GM19328 (cell line): ENCODE measurements around the gene ROPN1B.
"Not testable (repeated sequence)": the region's sequence is repeated elsewhere in the genome, so short reads cannot be mapped to it uniquely, and the experiment has no call there.

ENCODE experiments used
- ATAC-seq: cut with Tn5 transposase; IDR thresholded peaks from one replicate; pipeline ENCODE4 v1.9.1; 2021; ENCODE audit warnings: mild to moderate bottlenecking, moderate library complexity; ENCODE audit not compliant: unreplicated experiment

ROPN1B gene

GRCh38 chr3:125968701-125969592 is at the start of gene ROPN1B:
Gene ROPN1B, plus strand, starts transcription at chr3:125969178. Its CDS starts 2,877 bp downstream, at chr3:125972055.
- not testable (repeated sequence) for ATAC-seq

GRCh38 chr3:125920191-125920590 is 48.8 kb upstream of the ROPN1B start:
- not testable (repeated sequence) for ATAC-seq

GRCh38 chr3:125920751-125921279 is 48.2 kb upstream of the ROPN1B start:
- ATAC-seq, result not testable (repeated sequence)

- not testable (repeated sequence) for ATAC-seq
Measured at GRCh38 chr3:125921712-125922111, 47.3 kb upstream of the ROPN1B start.

- not testable (repeated sequence) for ATAC-seq
Measured at GRCh38 chr3:125923324-125924115, 45.5 kb upstream of the ROPN1B start.

- not testable (repeated sequence) for ATAC-seq
Measured at GRCh38 chr3:125924276-125924675, 44.7 kb upstream of the ROPN1B start.

- ATAC-seq, result not testable (repeated sequence)
Measured at GRCh38 chr3:125925727-125926126, 43.3 kb upstream of the ROPN1B start.

- not testable (repeated sequence) for ATAC-seq
Measured at GRCh38 chr3:125928771-125929545, 40.0 kb upstream of the ROPN1B start.

- not testable (repeated sequence) for ATAC-seq
Measured at GRCh38 chr3:125929765-125930164, 39.2 kb upstream of the ROPN1B start.

- not testable (repeated sequence) for ATAC-seq
Measured at GRCh38 chr3:125931355-125931880, 37.6 kb upstream of the ROPN1B start.

- ATAC-seq, result not testable (repeated sequence)
Measured at GRCh38 chr3:125933397-125934173, 35.4 kb upstream of the ROPN1B start.

- not testable (repeated sequence) for ATAC-seq
Measured at GRCh38 chr3:125935252-125935874, 33.6 kb upstream of the ROPN1B start.

GRCh38 chr3:125936210-125936815 is 32.7 kb upstream of the ROPN1B start:
- not testable (repeated sequence) for ATAC-seq

GRCh38 chr3:125936891-125937290 is 32.1 kb upstream of the ROPN1B start:
- not testable (repeated sequence) for ATAC-seq

- ATAC-seq, result not testable (repeated sequence)
Measured at GRCh38 chr3:125947806-125948205, 21.2 kb upstream of the ROPN1B start.

GRCh38 chr3:125948901-125949300 is 20.1 kb upstream of the ROPN1B start:
- ATAC-seq, result not testable (repeated sequence)

- not testable (repeated sequence) for ATAC-seq
Measured at GRCh38 chr3:125951176-125951575, 17.8 kb upstream of the ROPN1B start.

GRCh38 chr3:125957020-125957419 is 12.0 kb upstream of the ROPN1B start:
- not testable (repeated sequence) for ATAC-seq
